SKM-1 (cell line): ENCODE measurements around the gene INO80D.
"Not testable (repeated sequence)": the region's sequence is repeated elsewhere in the genome, so short reads cannot be mapped to it uniquely, and the experiment has no call there.

Source experiments
- DNase-seq: peaks from one replicate; lab custom pipeline; 2025; ENCODE audit not compliant: unreplicated experiment; lab: John Stamatoyannopoulos, UW

INO80D gene

DNA sequence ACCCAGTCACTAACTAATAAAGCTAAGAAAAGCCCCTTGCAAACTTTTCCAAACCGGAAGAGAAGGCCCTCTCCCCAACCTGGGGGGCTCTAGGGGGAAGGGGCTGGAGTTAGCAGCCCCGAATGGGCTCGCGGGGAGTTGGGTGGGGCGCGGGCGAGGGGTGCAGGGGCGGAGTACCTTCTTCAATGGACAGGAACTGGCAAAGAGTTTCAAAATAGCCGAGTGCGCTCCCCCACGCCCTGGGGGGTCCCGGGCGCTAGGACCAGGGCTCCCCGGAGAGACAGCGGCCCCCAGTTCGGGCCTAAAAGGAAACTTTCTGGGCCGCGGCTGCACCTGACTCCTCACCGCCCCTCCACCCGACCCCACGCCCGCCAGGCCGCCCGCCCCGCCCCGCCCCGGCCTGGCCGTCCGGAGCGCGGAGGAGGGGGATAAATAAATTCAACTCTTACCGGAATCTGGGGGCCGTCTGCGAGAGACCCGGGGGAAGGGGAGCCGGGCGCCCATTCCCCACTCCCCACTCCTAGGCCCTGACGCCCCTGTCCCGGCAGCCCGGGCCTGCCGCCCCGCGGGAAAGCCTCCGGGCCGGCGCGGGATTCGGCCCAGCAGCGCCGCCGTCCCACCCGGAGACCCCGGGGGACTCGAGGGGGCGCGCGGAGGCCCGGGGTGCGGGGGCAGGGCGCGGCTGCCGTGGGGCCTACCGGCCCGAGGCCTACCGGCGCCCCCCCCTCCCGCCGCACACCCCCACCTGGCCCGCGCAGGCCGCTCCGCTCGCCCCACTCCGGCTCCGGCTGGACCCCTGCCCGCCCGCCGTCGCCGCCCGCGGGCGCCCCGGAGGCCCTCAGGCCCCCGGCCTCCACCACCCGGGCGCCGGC is 868 bp downstream of the INO80D start:
- no peak for DNase-seq

DNA sequence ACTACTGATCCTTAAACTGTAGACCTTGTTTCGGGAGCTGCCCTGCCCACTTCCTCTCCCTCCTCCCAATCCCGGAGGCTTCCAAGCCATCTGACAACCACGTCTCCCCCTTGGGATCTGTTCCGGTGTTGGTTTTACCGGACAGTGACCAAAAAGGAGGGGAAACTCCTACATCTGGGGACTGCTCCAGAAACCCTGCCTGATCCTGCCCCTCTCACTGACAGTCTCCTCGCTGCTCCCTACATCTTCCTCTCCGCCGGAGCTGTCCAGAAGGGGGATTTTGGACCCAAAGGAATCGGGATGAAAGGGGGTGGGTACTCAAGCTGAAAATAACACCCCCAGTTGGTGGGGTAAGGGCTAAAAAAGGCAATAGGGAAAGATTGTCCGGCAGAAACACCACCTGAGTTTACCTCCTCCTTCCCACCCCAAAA is 1.5 kb downstream of the INO80D start:
- peak; percentile 21 for DNase-seq

DNA sequence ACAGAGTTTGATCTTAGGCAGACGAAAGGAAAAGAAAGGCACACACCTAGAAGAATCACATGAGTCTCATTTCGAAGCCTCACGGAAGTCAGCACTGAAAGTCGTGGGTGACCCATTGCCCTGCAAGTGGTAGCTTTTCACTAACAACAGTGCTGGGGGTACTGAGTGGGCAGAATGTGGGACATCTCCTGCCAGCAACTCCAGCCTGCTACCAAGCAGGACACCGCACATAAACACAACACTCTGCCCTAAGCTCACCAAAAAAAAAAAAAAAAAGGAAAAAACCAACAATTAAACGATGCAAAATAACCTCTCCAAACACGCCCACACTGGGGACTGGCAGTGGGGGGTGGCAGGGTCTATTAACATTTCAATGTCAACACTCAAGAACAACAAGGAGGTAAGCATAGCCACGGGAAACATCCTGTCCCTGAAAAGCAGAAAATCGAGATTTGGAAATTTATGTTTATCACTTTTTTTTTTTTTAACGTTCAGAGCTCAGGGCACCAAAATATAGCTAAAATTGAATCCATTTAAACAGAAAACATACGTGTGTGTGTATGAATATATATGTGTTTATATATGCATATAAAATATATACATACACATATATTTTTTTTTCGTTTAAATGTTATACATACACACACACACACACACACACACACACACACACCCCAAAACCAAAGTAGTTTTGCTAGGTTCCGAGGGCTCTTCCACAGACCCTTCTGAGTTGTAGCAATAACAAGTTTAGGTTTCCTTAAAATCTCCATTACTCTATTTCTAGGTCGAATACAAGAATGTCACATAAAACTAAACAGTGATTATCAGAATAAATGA is 2.2 kb downstream of the INO80D start:
- DNase-seq, result no peak

DNA sequence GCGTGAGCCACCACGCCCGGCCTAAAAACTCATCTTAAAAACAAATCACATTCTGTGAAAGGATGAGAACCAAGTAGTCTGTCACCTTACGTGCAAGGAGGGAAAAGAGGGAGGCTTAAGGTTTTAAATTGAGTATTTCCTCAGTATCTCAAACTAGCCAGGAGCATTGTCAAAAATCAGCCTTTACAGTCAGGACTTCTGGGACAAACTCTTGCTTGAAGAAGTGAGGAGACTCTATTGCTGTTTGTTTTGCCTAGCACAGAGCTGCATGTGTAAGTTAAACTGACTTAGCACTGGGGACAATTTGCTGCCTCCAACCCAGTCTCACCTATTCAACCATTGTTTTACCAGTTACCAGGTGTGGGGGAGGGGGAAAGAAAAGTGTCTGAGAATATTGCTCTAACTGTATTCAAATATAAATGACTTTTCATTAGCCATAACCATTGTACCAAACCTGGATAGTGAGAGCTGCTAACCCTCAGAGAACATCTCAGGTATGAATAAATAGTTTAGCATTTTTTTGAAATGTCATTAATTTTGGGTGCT is 3.6 kb downstream of the INO80D start:
- no peak for DNase-seq

DNA sequence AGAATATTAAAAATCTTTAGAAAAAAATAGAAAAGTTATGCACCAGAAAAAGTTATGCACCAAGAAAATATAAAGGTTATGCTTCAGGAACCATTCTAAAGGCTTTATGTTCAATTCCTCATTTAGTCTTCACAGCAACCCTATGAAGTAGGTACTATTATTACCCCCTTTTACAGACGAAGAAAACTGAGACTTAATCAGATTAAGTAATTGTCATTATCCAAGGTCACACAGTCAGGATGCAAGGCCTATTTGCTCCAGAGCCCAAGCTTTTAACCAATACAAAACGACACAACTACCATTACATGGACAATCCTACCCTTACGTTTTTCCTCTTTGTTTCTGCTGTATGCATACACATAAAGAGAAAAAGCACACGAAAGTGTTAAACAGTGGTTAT is 5.0 kb downstream of the INO80D start:
- no peak for DNase-seq

DNA sequence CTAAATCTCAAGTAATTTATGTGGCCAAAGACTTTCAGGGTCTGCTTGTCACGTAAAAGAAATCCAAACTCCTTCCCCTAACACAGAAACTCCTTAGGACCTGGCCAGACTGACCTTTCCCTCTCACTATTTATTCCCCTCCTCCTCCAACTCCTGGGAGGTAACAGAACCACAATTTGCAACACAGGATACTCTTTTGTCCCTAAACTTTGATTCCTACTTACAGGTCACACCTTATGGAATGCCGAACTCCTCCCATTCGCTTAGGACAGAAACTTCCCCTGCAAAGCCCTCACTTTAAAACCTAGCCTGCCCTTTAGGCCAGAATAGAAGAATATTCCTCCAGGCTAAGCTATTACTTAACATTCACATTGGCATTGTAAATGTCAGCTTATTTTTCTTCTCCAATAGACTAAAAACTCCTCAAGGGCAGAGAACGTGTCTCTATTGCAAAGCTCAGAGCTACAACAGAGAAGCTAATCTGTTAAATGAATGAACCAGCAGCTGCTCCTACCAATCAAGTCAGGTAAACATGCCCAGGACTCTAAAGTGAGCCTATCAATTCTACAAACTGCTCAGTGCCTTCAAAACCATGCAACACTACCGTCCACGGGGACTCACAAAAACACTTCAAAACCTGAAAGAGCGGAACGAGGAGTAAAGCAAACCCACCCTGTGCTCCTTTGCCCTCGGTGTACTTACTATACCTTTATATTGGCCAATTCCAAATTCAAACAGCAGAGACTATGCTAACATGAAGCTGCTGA is 6.1 kb downstream of the INO80D start:
- no peak for DNase-seq

DNA sequence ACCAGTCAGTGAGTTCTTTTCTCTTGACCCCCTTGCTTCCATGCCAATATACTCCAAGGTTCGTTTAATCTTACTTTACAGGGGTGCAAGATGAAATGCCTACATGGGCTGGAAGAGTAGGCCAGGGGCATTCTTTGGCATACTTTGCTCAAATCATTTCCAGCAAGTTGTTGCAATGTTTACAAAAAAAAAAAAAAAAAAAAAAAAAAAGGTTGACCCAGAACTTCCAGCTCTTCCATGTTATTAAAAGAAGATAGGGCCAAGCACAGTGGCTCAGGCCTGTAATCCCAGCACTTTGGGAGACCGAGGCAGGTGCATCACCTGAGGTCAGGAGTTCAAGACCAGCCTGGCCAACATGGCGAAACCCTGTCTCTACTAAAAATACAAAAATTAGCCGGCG is 8.1 kb downstream of the INO80D start:
- not testable (repeated sequence) for DNase-seq

DNA sequence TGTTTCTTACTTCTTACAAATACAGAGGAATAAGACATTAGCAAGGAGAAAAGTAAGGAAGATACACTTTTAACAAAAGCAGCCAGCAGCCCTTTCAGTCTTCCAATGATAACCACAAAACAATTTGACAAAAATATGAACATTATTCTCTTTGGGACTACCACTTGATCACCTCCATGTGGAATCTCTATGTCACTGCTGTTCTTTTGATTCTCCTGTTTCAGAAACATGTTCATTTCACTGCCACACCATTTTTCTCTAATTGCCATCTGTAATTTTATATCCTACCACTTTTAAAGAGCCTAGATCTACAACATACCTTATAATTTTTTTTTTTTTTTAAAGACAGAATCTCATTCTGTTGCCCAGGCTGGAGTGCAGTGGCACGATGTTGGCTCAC is 10.9 kb downstream of the INO80D start:
- no peak for DNase-seq

DNA sequence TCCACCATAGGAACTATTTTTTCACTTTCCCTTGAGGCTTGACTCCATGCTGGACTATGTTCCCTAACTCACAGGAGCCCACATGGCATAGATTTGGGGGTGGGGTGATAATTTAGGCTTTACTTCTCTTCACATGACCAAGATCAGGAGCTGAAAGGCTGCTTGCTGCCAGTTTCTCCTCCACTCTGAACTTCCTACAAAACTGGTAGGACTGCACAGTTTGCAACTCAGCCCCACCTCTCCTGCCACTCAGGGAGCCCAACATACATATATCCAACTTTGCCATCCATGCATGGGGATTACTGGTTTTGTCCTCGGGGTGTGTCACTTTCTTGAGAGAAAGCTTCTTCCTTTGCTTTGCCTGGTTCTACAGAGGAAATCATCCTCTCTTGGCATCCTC is 14.2 kb downstream of the INO80D start:
- DNase-seq, result no peak

DNA sequence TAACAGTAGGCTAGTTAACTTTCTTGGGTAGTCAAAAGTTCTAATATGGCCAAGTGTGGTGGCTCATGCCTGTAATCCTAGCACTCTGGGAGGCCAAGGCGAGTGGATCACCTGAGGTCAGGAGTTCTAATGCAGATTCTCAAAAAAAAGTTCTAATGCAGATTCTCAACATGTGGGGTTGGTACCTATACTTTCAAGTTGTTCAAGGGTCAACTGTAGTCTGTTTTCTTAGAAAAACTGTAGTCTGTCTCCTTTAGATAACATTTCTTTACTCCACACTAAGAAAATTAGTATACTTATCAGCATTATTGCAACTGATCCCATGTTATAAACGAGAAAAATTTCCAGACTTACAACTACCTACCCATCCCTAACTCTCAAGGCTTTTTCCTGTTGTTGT is 16.6 kb downstream of the INO80D start:
- DNase-seq, result no peak

DNA sequence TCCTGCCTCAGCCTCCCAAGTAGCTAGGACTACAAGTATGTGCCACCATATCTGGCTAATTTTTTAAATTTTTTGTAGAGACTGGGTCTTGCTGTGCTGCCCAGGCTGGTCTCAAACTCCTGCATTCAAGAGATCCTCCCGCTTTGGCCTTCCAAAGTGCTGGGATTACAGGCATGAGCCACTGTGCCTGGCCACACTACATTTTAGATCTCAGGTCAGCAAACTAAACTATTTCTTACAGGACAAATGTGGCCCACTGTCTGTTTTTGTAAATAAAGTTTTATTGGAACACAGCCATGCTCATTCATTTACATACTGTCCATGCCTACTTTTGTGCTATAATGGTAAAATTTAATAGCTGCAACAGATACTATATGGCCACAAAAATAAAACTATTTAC is 17.8 kb downstream of the INO80D start:
- no peak for DNase-seq

DNA sequence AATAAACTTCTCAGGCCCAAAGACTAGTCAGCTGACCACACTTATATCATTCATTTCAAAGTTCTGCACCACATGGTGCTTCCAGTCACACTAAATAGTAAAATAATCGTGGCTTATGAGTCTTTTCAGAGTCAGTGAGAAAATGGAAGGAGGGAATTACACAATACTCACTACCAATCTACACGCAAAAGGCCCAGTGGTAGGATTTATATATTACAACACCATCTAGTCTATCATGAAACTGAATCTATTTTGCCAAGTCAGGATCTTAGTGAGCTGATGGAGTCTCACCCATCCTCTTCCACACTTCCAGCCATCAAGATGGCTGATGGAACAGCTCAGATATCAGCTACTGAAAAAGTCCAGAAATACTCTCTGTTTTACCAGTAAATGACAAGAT is 21.9 kb downstream of the INO80D start:
- peak; percentile 7 for DNase-seq

DNA sequence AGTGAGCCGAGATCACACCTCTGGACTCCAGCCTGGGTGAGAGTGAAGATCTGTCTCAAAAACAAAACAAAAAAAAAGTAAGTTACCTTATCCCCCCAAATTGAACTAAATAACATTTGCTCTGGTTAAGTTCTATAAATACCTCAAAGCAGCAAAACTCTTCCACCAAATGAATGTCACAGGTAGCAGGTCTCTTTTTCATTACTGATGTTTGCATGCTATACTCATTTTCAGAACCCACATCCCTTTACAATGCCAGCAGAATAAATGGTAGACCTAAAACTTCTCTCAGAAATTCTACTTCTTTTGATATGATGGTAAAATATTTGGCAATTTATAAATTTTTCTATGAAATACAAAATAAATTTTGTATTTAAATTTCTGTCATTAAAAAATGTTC is 22.3 kb downstream of the INO80D start:
- DNase-seq, result no peak

DNA sequence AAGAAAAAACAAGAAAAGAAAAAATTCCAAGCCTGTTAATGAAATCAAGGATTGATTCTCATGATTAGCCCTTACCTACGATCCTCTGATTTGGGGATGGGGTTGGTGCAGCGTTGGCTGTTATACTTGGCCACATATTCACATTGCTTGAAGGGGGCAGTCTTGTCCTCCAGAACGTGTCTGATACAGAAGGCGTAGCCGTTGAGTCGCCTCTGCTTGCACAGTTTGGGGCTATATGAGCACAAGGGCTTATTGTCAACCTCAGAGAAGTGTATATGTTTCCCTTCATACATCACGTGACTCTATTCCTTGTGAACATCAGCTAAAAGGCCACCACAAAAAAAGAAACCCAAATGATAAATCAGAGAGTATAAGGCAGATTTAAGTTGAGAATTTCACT is 23.2 kb downstream of the INO80D start:
- no peak for DNase-seq

DNA sequence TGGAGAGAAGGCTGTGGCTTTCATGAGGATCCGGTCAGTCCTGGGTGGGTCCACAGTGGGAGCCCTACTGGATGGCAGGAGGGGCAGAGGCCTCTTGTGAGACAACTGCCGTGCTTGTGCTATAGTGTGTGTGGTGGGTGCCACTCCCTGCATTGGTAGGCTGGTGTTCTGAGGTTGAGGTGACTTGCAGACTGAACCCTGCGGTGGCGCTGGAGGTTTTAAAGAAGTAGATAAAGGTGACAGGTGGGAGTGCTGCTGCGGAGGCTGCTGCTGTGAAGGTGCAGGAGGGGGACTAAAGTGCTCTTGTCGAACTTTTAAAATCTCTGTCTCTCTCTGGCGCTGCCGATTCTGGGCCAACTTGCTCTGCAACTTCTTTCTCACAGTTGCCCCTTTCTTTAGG is 29.7 kb downstream of the INO80D start:
- DNase-seq, result no peak

DNA sequence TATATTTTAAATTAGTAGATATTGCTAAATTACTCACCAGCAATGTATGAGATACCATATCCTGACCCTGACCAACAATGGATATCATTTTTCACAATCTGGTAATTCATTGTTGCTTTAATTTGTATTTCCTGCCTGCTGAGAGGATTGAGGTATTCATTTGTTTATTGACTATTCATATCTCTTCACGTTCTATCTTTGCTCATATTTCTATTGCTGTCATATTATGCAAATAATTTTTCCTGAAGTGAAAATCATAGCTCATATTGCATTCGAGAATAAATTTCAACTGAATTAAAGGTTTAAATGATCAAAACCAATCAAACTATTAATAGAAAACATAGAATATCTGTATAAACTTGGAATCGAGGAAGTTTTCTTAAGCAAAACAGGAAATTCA is 31.0 kb downstream of the INO80D start:
- no peak for DNase-seq

DNA sequence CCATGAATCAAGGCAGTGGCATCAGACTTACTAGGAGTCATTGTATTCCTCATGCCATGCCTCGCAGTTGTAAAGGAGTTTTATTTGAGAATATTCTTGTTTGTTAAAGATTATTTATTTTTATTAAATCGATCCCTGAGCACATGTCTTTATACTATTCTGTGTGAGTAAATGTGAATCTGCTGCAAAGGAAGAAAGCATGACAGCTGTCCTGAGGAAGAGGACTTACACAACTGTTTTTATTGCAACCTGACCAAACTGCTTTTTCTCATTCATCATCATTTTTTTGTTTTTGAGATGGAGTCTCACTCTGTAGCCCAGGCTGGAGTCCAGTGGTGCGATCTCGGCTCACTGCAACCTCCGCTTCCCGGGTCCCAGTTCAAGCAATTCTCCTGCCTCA is 34.1 kb downstream of the INO80D start:
- DNase-seq, result no peak

DNA sequence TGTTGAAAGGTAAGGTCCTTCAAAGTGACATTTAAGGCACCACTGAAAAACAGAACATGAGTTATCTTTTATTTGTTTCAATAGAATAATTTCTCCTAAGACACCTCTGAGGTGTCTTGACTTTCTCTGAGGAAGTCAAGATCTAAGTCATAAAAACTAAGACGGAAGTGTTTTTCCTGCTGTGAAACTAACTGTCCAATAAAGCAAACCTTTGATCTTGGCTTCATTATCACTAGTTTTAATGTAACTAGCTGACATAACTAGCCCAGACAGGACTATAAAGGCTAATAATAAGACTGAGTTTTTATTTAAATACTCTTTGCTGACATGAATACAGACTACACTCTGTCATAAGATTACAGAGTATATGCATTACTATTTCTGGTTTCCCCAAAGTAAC is 36.6 kb downstream of the INO80D start:
- DNase-seq, result no peak

DNA sequence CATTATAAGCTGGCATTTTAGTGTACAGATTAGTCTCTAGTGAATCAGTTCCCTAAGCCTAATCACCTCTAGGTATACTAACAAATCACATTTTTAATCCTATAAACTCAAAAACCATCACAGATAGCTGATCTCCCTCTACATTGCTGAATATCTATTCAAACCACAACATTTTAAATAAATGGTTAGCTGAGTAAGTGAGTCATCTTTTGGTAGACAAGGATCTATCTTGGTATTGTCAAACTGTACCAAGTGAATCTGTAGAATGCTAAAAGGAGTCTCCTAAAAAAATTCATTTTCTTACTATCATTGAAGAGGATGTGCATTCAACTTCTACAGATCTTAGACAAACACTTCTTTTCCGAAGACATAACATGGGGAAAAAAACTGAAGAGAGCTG is 40.7 kb downstream of the INO80D start:
- DNase-seq, result no peak

DNA sequence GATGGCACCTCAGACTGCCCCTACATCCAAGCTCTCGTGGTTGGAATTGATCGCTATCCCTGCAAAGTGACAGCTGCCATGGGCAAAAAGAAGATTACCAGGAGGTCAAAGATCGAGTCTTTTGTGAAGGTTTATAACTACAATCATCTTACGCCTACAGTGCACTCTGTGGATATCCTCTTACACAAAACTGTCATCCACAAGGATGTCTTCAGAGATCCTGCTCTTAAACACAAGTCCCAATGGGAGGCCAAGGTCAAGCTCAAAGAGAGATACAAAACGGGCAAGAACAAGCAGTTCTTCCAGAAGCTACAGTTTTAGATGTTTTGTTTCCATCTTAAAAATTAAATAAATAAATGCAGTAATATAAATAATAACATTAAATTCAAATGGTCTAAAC is 45.4 kb downstream of the INO80D start:
- no peak for DNase-seq

DNA sequence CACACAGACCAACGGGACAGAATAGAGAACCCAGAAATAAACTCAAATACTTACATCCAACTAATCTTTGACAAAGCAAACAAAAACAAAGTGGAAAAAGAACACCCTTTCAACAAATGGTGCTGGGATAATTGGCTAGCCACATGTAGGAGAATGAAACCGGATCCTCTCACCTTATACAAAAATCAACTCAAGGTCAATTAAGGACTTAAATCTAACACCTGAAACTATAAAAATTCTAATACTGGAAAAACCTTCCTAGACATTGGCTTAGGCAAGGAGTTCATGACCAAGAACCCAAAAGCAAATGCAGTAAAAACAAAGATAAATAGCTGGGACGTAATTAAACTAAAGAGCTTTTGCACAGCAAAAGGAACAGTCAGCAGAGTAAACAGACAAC is 50.6 kb downstream of the INO80D start:
- DNase-seq, result not testable (repeated sequence)
